GM18526 (cell line): ENCODE results near the gene CD47.

Source experiments
- POLR2A ChIP-seq: IDR thresholded peaks from 3 replicates; pipeline ENCODE4 v1.6.1; 2011; ENCODE audit not compliant: insufficient read length; ENCODE audit errors: extremely low read depth

Gene CD47

DNA sequence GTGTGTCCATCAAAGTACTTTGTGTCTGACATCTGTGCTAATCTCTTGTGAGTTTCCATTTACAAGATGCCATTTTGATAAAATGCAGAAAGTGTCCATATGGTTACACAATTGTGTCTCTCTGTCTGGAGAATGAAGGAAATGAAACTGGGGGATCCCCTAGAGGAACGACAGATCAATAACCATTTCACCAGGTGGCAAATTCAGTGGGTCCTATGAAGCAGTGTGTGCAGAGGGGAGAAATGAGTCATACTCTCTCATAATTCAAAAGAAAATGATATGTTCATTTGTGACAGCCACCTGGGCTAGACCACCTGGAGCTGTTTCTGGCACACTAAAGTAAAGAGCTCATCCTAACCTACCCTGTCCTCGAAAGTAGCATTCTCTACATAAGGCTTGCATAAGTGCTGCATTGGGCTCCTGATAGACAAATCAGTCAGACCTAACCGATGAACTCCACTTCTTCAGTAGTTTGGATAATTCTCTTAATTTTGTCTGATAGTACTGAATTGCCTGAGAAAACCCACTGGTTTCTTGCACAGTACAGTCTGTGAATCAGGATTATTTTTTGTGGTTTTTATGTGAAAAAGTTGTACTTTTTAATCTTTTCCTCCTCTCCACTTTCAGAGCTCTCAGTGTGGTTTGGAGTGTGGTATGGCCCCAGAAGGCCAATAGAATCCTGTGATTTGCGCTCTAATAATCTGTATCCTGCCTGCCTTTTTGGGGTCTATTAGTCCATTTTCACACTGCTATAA, 10.3 kb upstream of the CD47 start:
- no peak for TF ChIP-seq POLR2A

GRCh38 chr3:108099679-108100428, 9.0 kb upstream of the CD47 start:
- TF ChIP-seq POLR2A: no peak

DNA sequence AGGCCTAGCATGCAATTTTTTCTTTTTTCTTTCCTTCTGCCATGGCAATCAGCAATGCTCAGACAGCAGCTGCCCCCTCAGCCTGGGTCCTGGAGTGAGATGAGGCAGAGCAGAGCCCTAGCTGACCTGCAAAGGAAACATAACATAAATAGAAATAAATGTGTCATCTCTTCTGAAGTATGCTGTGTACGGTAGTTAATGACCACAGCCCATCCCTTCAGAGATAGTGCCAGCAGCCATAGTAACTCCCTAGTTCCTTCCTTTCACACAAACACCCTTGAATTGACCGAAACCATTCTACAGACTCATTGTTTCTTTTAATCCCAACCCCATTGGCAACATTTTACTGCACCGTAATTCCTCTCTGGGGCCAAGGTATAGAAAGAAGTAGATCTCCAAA, 8.4 kb upstream of the CD47 start:
- no peak for TF ChIP-seq POLR2A

- no peak for TF ChIP-seq POLR2A
These were observed 7.2 kb upstream of the CD47 start for GRCh38 chr3:108098003-108098370.

DNA sequence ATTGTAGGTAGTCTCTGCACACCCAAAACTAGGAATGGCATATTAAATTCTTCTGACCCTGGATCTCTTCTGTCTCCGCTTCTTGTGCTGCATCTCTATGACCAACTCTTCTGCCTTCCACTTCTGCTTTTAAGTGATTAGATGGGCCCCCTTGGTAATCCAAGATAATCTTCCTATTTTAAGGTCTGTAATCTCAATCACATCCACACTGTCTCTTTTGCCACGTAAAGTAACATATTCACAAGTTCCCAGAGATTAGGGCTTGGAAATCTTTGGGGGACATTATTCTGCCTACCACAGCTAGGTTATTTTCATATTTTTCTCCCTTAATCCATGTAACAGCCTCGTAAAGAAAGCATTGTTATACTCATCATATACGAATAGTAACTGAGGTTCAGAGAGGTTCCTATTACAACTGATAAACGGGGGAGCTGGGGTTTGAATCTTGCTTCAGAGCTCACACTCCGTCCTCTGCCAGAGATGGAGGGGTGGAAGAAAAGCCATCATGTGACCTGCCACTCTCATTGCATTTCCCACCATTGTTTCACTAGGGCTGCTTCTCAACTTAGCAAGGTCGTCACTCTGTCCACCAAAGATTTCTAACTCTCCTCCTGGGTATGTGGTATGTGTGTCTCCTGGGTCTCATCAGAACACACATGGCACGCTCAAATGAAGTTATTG, 6.6 kb upstream of the CD47 start:
- TF ChIP-seq POLR2A: no peak

GRCh38 chr3:108096532-108097321, 5.9 kb upstream of the CD47 start:
- no peak for TF ChIP-seq POLR2A

DNA sequence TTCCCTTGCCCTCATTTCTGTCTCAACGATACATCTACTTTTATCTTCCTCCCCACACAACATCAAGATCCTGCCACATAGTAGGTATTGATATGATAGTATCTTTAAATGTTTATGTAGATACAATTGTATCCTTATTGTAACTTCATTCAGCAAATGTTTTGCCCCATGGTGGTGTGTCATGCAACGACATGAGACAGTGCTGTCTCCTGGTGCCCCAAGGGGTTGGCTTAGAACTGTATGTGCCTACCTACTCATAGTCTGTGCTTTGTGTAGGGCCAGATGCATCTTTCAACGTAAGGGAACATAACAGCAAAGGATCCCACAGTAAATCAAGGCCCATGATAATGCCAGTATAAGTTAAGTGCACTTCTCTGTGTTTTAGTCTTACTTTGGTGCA, 2.8 kb upstream of the CD47 start:
- TF ChIP-seq POLR2A: no peak

GRCh38 chr3:108093021-108093420, 2.2 kb upstream of the CD47 start:
- no peak for TF ChIP-seq POLR2A

- TF ChIP-seq POLR2A: no peak
These were observed 1.7 kb upstream of the CD47 start for GRCh38 chr3:108092501-108092900.

DNA sequence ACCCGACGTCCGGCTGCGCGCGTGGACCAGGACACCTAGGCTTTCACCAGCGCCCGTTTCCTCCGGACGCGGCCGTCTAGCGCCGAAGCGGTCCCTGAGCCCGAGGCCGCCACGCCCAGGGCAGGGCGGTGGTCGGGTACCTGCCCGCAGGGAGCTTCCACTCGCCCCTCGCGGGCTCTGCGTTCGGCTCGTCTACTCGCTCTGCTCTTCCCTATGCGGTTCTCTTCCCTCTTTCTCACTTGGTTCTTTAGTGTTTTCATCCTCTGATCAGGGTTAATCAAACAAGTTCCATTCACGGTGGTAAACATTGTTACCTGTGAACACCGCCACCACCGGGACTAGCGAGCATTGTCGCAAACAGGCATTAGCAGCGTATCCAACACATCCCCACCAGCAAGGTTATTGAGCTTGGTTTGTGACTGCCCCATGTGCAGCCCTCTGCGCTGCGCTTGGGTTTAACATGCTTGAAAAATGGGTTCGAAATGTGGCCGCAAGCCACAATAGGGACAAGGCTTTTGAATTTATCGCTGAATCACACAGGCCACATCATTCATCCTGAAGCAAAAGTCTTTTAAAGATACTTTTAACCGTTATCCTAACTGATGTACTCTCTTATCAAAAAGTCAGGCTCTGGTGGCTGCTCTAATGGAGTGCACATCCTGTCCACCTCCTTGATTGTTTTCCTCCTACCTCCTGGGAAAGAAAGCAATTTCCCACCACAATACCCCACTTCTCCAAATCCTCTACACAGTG, 843 bp upstream of the CD47 start:
- TF ChIP-seq POLR2A: no peak

DNA sequence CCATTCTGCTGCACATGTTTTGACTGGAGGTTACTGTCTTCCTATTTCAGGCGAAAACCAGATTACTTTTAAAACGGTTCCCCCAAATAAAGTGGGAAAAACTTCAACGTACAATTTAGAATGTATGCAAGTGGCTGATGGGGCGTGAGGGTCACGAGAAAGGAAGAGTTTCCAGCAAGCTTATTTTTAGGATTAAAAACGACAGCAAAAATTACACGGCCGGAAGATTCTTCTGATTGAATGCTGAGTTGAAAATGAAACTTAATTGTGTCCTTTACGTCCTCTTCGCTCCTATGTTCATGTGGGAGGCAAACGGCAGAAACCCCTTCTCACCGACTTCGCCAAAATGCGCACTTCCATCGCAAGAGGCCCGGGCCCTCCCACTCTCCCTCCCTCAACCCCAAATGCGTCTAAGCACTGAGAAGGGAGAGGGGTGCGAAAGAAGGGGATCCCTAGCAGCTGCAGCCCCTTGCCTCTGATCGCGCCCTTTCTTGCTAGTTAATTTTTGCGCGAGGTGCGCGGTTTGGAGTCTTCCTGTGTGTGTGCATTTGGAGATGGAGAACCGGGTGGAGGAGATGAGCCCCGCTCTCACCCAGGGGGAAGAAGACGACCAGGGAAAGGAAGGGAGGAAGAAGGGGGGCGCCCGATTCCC, 656 bp downstream of the CD47 start:
- TF ChIP-seq POLR2A: no peak

DNA sequence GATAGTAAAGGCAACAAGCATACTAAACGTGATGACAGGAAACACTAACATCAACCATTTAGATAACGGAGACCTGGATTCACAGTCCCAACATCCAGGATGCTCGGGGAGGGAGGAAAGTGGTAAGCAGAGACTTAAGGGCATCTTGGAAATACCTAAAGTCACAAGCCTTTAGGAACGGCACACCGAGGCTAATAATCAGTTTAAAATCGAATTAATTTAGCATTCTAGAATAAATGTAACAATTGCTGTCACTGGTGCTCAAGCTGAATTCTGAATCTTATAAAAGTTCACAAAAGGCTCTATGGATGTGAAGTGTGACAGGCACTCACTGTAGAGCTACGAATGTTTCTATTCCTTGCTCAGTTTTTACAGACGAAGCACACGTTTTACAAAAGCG, 1.3 kb downstream of the CD47 start:
- no peak for TF ChIP-seq POLR2A

- TF ChIP-seq POLR2A: no peak
These were observed 2.1 kb downstream of the CD47 start for GRCh38 chr3:108088697-108089096.

- no peak for TF ChIP-seq POLR2A
These were observed 2.7 kb downstream of the CD47 start for GRCh38 chr3:108088146-108088545.

DNA sequence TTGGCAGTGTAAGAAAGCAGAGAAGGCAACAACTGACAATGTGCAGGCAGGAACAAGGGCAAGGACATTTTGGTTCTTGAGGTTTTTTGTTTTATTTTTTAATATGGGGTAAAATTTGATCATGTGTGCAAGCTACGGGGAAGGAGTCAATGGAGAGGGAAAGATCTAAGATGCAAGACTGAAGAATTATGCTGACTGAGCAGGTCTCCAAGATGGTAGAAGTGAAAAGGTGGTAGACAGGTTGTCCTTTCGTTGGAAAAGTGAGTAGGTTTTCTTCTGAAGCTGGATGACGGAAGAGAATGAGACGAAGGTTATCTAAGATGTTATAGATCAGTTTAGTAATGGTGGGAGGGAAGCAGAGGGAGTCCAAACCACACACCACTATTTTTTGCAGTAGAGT, 4.2 kb downstream of the CD47 start:
- TF ChIP-seq POLR2A: no peak
